ENCODE measurements around the gene ABI3.

DNA sequence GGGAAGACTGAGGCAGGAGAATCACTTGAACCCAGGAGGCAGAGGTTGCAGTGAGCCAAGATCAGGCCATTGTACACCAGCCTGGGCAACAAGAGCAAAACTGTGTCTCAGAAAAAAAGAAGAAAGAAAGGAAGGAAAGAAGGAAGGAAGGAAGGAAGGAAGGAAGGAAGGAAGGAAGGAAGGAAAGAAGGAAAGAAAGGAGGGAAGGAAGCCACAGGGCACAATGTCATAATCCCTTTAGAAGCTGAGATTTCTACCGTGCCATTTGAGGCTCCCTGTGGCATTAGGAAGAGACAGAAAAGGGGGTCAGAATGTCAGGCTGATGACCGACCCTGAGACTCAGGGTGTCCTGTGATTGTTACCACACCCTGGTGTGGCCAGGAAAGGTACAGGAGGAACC lies 6.7 kb upstream of the ABI3 start:
- TF ChIP-seq POLR2A (IDR thresholded peaks at IDR 0.05) = no peak
- TF ChIP-seq, protein P1, sequence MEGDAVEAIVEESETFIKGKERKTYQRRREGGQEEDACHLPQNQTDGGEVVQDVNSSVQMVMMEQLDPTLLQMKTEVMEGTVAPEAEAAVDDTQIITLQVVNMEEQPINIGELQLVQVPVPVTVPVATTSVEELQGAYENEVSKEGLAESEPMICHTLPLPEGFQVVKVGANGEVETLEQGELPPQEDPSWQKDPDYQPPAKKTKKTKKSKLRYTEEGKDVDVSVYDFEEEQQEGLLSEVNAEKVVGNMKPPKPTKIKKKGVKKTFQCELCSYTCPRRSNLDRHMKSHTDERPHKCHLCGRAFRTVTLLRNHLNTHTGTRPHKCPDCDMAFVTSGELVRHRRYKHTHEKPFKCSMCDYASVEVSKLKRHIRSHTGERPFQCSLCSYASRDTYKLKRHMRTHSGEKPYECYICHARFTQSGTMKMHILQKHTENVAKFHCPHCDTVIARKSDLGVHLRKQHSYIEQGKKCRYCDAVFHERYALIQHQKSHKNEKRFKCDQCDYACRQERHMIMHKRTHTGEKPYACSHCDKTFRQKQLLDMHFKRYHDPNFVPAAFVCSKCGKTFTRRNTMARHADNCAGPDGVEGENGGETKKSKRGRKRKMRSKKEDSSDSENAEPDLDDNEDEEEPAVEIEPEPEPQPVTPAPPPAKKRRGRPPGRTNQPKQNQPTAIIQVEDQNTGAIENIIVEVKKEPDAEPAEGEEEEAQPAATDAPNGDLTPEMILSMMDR (IDR thresholded peaks at IDR 0.05) = no peak

All from esophagus squamous epithelium (tissue), 4 donors.